IMR-90 (cell line): ENCODE results near the gene TNFRSF21. TPM values are rescaled to one million over a fixed set of nuclear protein-coding genes. Genes with fewer than 3 reads are reported as not detected.

Experiments used
- ATAC-seq: fragments of 200-7000 bp; cut with Tn5 transposase; 2 replicates; pipeline ENCODE4 v1.9.1; 2020; ENCODE audit warnings: low read depth, mild to moderate bottlenecking, moderate library complexity
- BruUV-seq: library from RNA; stranded (reverse); fragments of 400-500 nt; replicated peaks from 2 replicates; lab custom pipeline; 2021; lab: Mats Ljungman, UMichigan
- CTCF ChIA-PET: fragments of 300-600 bp; formaldehyde crosslinking; extraction: SDS; loops from one replicate; lab custom pipeline; 2021; ENCODE audit warnings: antibody characterized with exemption; lab: Yijun Ruan, JAX
- POLR2A ChIA-PET: fragments of 300-600 bp; sonication (Branson Sonifier 250); formaldehyde crosslinking; loops from one replicate; lab custom pipeline; 2022; ENCODE audit warnings: antibody characterized with exemption; ENCODE audit not compliant: unreplicated experiment; lab: Charles Lee
- DNase-seq: peaks from one replicate; pipeline ENCODE4 v3.0.0; 2013
- H2AFZ ChIP-seq: replicated peaks from 2 replicates; pipeline ENCODE3; 2013; ENCODE audit warnings: low read length, mild to moderate bottlenecking; ENCODE audit not compliant: poor library complexity
- H2AK5ac ChIP-seq: 2 replicates; pipeline ENCODE4 v1.6.1; 2013; ENCODE audit warnings: low read depth, low read length, inconsistent platforms
- H2AK9ac ChIP-seq: replicated peaks from 2 replicates; pipeline ENCODE3; 2013; ENCODE audit warnings: mild to moderate bottlenecking, low read depth, low read length, moderate library complexity; ENCODE audit not compliant: poor library complexity
- H2BK120ac ChIP-seq: 2 replicates; pipeline ENCODE4 v1.6.1; 2013; ENCODE audit warnings: low read depth, low read length, inconsistent platforms
- H2BK15ac ChIP-seq: 3 replicates; pipeline ENCODE4 v1.6.1; 2013; ENCODE audit warnings: low read depth, low read length, inconsistent platforms
- H2BK20ac ChIP-seq: 2 replicates; pipeline ENCODE4 v1.6.1; 2013; ENCODE audit warnings: low read depth, mild to moderate bottlenecking, inconsistent platforms, low read length, moderate library complexity
- H2BK5ac ChIP-seq: 2 replicates; pipeline ENCODE4 v1.6.1; 2013; ENCODE audit warnings: mild to moderate bottlenecking, low read depth, low read length, inconsistent platforms; ENCODE audit not compliant: poor library complexity, severe bottlenecking
- H3K14ac ChIP-seq: replicated peaks from 2 replicates; pipeline ENCODE4 v1.6.1; 2013; ENCODE audit warnings: low read depth, low read length, inconsistent platforms
- H3K18ac ChIP-seq: 2 replicates; pipeline ENCODE4 v1.6.1; 2013; ENCODE audit warnings: low read depth, low read length, control low read depth
- H3K23ac ChIP-seq: 2 replicates; pipeline ENCODE4 v1.6.1; 2013; ENCODE audit warnings: low read depth, low read length, inconsistent platforms
- H3K27ac ChIP-seq: 2 replicates; pipeline ENCODE4 v1.5.1; 2013; ENCODE audit warnings: mild to moderate bottlenecking, control low read depth, low read length; ENCODE audit not compliant: insufficient read depth
- H3K27me3 ChIP-seq: 2 replicates; pipeline ENCODE4 v1.6.1; 2013; ENCODE audit warnings: low read length; ENCODE audit not compliant: control insufficient read depth, insufficient read depth
- H3K36me3 ChIP-seq: 2 replicates; pipeline ENCODE4 v1.6.1; 2013; ENCODE audit warnings: low read length, mixed read lengths; ENCODE audit not compliant: control insufficient read depth, insufficient read depth
- H3K4ac ChIP-seq: 2 replicates; pipeline ENCODE4 v1.6.1; 2013; ENCODE audit warnings: low read depth, low read length, inconsistent platforms
- H3K4me1 ChIP-seq: 2 replicates; pipeline ENCODE4 v1.6.1; 2013; ENCODE audit warnings: low read length, mixed read lengths; ENCODE audit not compliant: control insufficient read depth, insufficient read depth
- H3K4me2 ChIP-seq: 2 replicates; pipeline ENCODE4 v1.6.1; 2013; ENCODE audit warnings: low read depth, mild to moderate bottlenecking, control low read depth, low read length, moderate library complexity
- H3K4me3 ChIP-seq: 2 replicates; pipeline ENCODE4 v1.5.1; 2013; ENCODE audit warnings: low read depth, mild to moderate bottlenecking, control low read depth, low read length, moderate library complexity; ENCODE audit not compliant: insufficient read depth
- H3K56ac ChIP-seq: 2 replicates; pipeline ENCODE4 v1.6.1; 2013; ENCODE audit warnings: low read length, inconsistent platforms; ENCODE audit not compliant: insufficient read depth; ENCODE audit errors: extremely low read depth
- H3K79me1 ChIP-seq, 2 experiments: 2 replicates each; pipeline ENCODE4 v1.6.1; 2013; ENCODE audit warnings: low read length in 2 of 2, inconsistent platforms in 1 of 2, low read depth in 1 of 2
- H3K9ac ChIP-seq: 2 replicates; pipeline ENCODE4 v1.6.1; 2013; ENCODE audit warnings: low read depth, low read length, control low read depth
- H3K9me1 ChIP-seq: 2 replicates; pipeline ENCODE4 v1.6.1; 2013; ENCODE audit warnings: low read length, inconsistent platforms; ENCODE audit not compliant: insufficient read depth
- H3K9me3 ChIP-seq: 2 replicates; pipeline ENCODE4 v1.6.1; 2013; ENCODE audit warnings: low read length; ENCODE audit not compliant: control insufficient read depth, insufficient read depth
- H4K20me1 ChIP-seq: 2 replicates; pipeline ENCODE4 v1.6.1; 2013; ENCODE audit warnings: low read length, inconsistent platforms; ENCODE audit not compliant: insufficient read depth
- H4K5ac ChIP-seq: 2 replicates; pipeline ENCODE4 v1.6.1; 2013; ENCODE audit warnings: mild to moderate bottlenecking, low read depth, low read length, control low read depth
- H4K8ac ChIP-seq, 2 experiments: 2 replicates each; pipeline ENCODE4 v1.6.1; 2013; ENCODE audit warnings: low read depth in 2 of 2, low read length in 2 of 2, control low read depth in 1 of 2, inconsistent platforms in 1 of 2
- H4K91ac ChIP-seq: 2 replicates; pipeline ENCODE4 v1.6.1; 2013; ENCODE audit warnings: low read depth, low read length, inconsistent platforms; ENCODE audit not compliant: insufficient read depth
- BHLHE40 ChIP-seq: fragments of 150-350 bp; IDR thresholded peaks from 2 replicates; pipeline ENCODE4 v1.6.1; 2016; ENCODE audit warnings: mild to moderate bottlenecking, low read depth, low read length
- ELK1 ChIP-seq: fragments of 150-350 bp; IDR thresholded peaks from 2 replicates; pipeline ENCODE4 v1.6.1; 2016; ENCODE audit warnings: low read depth, mild to moderate bottlenecking, low read length, moderate library complexity, borderline replicate concordance
- MAFK ChIP-seq: IDR thresholded peaks from 2 replicates; pipeline ENCODE4 v1.6.1; 2012; ENCODE audit warnings: low read depth, low read length, improper control_type of control experiment
- MXI1 ChIP-seq: IDR thresholded peaks from 2 replicates; pipeline ENCODE4 v1.6.1; 2012; ENCODE audit warnings: low read depth, mild to moderate bottlenecking, low read length, moderate library complexity, borderline replicate concordance
- RAD21 ChIP-seq: IDR thresholded peaks from 2 replicates; pipeline ENCODE4 v1.6.1; 2012; ENCODE audit warnings: low read length, improper control_type of control experiment
- RCOR1 ChIP-seq: IDR thresholded peaks from 2 replicates; pipeline ENCODE4 v1.6.1; 2012; ENCODE audit warnings: mild to moderate bottlenecking, low read length, improper control_type of control experiment; ENCODE audit not compliant: insufficient replicate concordance
- RFX5 ChIP-seq: IDR thresholded peaks from 2 replicates; pipeline ENCODE4 v1.8.0; 2012; ENCODE audit warnings: low read depth, mild to moderate bottlenecking, low read length, moderate library complexity
- dilution Hi-C: fragments of 300-500 bp; cut with HindIII; formaldehyde crosslinking; loops from one replicate; pipeline ENCODE4 v1.14.3; 2018; ENCODE audit warnings: low sequenced_read_pairs; ENCODE audit not compliant: unreplicated experiment
- in situ Hi-C: fragments of 300-500 bp; cut with MboI; formaldehyde crosslinking; loops from 3 replicates; pipeline ENCODE4 v1.14.3; 2019; ENCODE audit warnings: low sequenced_read_pairs, inconsistent platforms, mixed read lengths
- intact Hi-C: fragments of 100-400 bp; cut with micrococcal nuclease; formaldehyde crosslinking; loops from 2 replicates; pipeline ENCODE4 v1.10.0; 2022
- polyA plus RNA-seq, 3 experiments: library from polyadenylated mRNA; depleted of rRNA; stranded (reverse); fragments of >200 nt; gene quantifications; 2 replicates each; pipeline ENCODE4 v1.2.3, GENCODE V29; 2012; ENCODE audit warnings: low replicate concordance in 1 of 3
- total RNA-seq: library from RNA; depleted of rRNA; stranded (reverse); fragments of >200 nt; gene quantifications from 2 replicates; pipeline ENCODE4 v1.2.3, GENCODE V29; 2012

TNFRSF21 gene
- total and polyA plus RNA-seq, 2 of the 4 experiments (the other 2 are of a cell fraction), result 2.9 to 6.9 TPM

DNA sequence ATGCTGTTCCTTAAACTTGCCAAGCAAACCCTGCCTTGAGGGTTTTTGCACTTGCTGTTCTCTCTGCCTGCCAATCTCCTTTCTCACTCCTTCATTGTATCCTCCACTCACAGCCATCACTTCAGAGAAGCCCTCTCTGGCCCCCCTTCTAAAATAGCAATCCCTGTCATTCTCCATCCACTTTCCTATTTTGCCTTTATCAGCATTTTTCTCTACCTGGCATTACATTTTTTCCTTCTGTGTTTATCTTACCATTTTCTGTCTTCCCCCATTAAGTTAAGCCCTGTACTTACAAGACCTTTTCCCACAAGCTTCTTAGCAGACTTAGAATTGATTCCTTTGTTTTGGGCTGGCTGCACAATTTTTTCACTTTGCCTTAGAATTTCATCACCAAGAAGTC lies 26.6 kb upstream of the TNFRSF21 start:
- Histone ChIP-seq H3K4me1 (no peaks in the 10 kb centered on the region), H4K5ac (no peak overlapping the region), H2BK5ac (no peak overlapping the region), H3K9me3 (no peaks in the 10 kb centered on the region), H2AFZ (no peak overlapping the region), H3K4ac (no peak overlapping the region), H3K14ac (no peak overlapping the region), H3K27me3 (peaks cover 2% of the 10 kb centered on the region), H2AK5ac (no peak overlapping the region), H2BK120ac (no peak overlapping the region), H3K9ac (no peak overlapping the region), H3K36me3 (no peaks in the 10 kb centered on the region), H3K4me2 (no peak overlapping the region), H4K8ac (no peak overlapping the region), H4K91ac (no peak overlapping the region), H4K20me1 (no peaks in the 10 kb centered on the region), H3K56ac (no peak overlapping the region), H2BK20ac (no peak overlapping the region), H3K79me1 (no peaks in the 10 kb centered on the region), H3K27ac (no peak overlapping the region), H3K4me3 (no peak overlapping the region), H3K18ac (no peak overlapping the region), H2BK15ac (no peak overlapping the region), H3K9me1 (no peaks in the 10 kb centered on the region), H3K23ac (no peak overlapping the region), H2AK9ac (no peak overlapping the region)
- dilution Hi-C loops (no loop called here), in situ Hi-C loops (no loop called here), intact Hi-C loops (no loop called here)
- DNase-seq, result no peak
- CTCF ChIA-PET, result no interaction called here
- POLR2A ChIA-PET, result no interaction called here
- no peak for ATAC-seq
- no TSS peak for BruUV-seq
- TF ChIP-seq ELK1 (no peak), MAFK (peak; percentile 61), RFX5 (no peak), RAD21 (no peak), MXI1 (no peak), BHLHE40 (no peak), RCOR1 (no peak)
